PC-9 (cell line): ENCODE results near the gene FAM149B1. TPM values are rescaled to one million over a fixed set of nuclear protein-coding genes. Genes with fewer than 3 reads are reported as not detected.

ENCODE experiments used
- BruUV-seq: library from RNA; stranded (reverse); fragments of 400-500 nt; replicated peaks from 2 replicates; lab custom pipeline; 2021; lab: Mats Ljungman, UMichigan
- CTCF ChIA-PET: fragments of 300-600 bp; sonication (Branson Sonifier 250); formaldehyde crosslinking; loops from one replicate; lab custom pipeline; 2022; ENCODE audit warnings: antibody characterized with exemption; lab: Charles Lee
- POLR2A ChIA-PET: fragments of 300-600 bp; sonication (Branson Sonifier 250); formaldehyde crosslinking; loops from one replicate; lab custom pipeline; 2022; ENCODE audit warnings: antibody characterized with exemption; ENCODE audit not compliant: unreplicated experiment; lab: Charles Lee
- DNase-seq, 2 experiments: peaks; one replicate each; pipeline versions ENCODE4 v3.0.0 to v3.0.0-alpha.2; 2015 to 2022; ENCODE audit warnings: mixed read lengths in 1 of 2
- H2AFZ ChIP-seq: fragments of 200-600 bp; sonication (generic); 2 replicates; pipeline ENCODE4 v1.8.1; 2017; ENCODE audit warnings: antibody characterized with exemption
- H3F3A ChIP-seq: fragments of 200-600 bp; sonication (generic); 2 replicates; pipeline ENCODE4 v1.8.1; 2017; ENCODE audit warnings: antibody characterized with exemption, mild to moderate bottlenecking, low read depth; ENCODE audit not compliant: insufficient read depth
- H3K27ac ChIP-seq: fragments of 200-600 bp; sonication (generic); 2 replicates; pipeline ENCODE4 v1.6.1; 2016; ENCODE audit warnings: mixed run types
- H3K27me3 ChIP-seq: fragments of 200-600 bp; sonication (generic); 2 replicates; pipeline ENCODE4 v1.6.1; 2016; ENCODE audit warnings: low read depth, mixed run types; ENCODE audit not compliant: insufficient read depth
- H3K36me3 ChIP-seq: fragments of 200-600 bp; sonication (generic); 2 replicates; pipeline ENCODE4 v1.6.1; 2016; ENCODE audit warnings: low read depth, mixed run types
- H3K4me1 ChIP-seq: fragments of 200-600 bp; sonication (generic); replicated peaks from 2 replicates; pipeline ENCODE4 v1.6.1; 2016; ENCODE audit warnings: mixed run types; ENCODE audit not compliant: insufficient read depth
- H3K4me2 ChIP-seq: fragments of 200-600 bp; sonication (generic); 2 replicates; pipeline ENCODE4 v1.6.1; 2017; ENCODE audit warnings: mixed run types
- H3K4me3 ChIP-seq: fragments of 200-600 bp; sonication (generic); 2 replicates; pipeline ENCODE4 v1.6.1; 2016; ENCODE audit warnings: mixed run types
- H3K79me2 ChIP-seq: fragments of 200-600 bp; sonication (generic); 2 replicates; pipeline ENCODE4 v1.6.1; 2017; ENCODE audit warnings: low read depth, mixed run types
- H3K9me2 ChIP-seq: fragments of 200-600 bp; sonication (generic); 2 replicates; pipeline ENCODE4 v1.8.1; 2017; ENCODE audit warnings: mild to moderate bottlenecking; ENCODE audit not compliant: insufficient read depth
- H3K9me3 ChIP-seq: fragments of 200-600 bp; sonication (generic); 2 replicates; pipeline ENCODE4 v1.8.1; 2016; ENCODE audit warnings: low read depth; ENCODE audit not compliant: insufficient read depth
- H4K20me1 ChIP-seq: fragments of 200-600 bp; sonication (generic); 2 replicates; pipeline ENCODE4 v1.8.1; 2017; ENCODE audit not compliant: insufficient read depth
- EZH2 ChIP-seq: fragments of 200-600 bp; sonication (generic); IDR thresholded peaks from 2 replicates; pipeline ENCODE4 v1.8.0; 2017; ENCODE audit warnings: antibody characterized with exemption, low read depth
- intact Hi-C: fragments of 100-400 bp; cut with micrococcal nuclease; formaldehyde crosslinking; loops from one replicate; pipeline ENCODE4 v1.10.0; 2022; ENCODE audit not compliant: unreplicated experiment
- total RNA-seq: library from RNA; stranded (reverse); gene quantifications from 2 replicates; pipeline ENCODE4 v1.2.3, GENCODE V29; 2021
- TF ChIP-seq, protein P1 (sequence below): fragments of 200-600 bp; sonication (generic); conservative IDR thresholded peaks from 2 replicates; pipeline ENCODE4 v1.6.1; 2017; ENCODE audit warnings: mixed run types, antibody characterized with exemption, mild to moderate bottlenecking, moderate library complexity

The FAM149B1 gene
- total RNA-seq, 1 experiment from 2014 or later: 22.9 TPM

DNA sequence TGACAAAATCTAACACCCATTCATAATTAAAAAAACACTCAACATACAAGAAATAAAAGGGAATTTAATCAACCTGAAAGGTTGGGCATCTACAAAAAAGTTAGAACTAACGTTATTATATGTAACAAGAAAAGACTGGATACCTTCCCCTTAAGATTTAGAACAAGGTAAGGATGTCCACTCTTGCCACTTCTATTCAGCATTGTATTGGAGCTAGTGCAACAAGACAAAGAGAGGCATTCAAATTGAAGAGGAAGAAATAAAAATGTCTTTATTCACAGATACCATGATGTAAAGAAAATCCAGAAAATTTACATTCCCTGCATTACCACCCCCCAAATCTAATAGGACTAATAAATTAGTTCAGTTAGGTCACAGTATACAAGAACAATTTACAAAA is 18.3 kb downstream of the FAM149B1 start:
- Histone ChIP-seq H3F3A (no peaks in the 10 kb centered on the region), H3K4me1 (no peaks in the 10 kb centered on the region), H3K27ac (no peak overlapping the region), H3K27me3 (no peaks in the 10 kb centered on the region), H4K20me1 (no peaks in the 10 kb centered on the region), H3K79me2 (no peaks in the 10 kb centered on the region), H3K4me2 (no peak overlapping the region), H3K4me3 (no peak overlapping the region), H3K9me3 (no peaks in the 10 kb centered on the region), H3K9me2 (no peaks in the 10 kb centered on the region), H3K36me3 (no peaks in the 10 kb centered on the region), H2AFZ (no peak overlapping the region)
- ChIA-PET POLR2A (no interaction called here), CTCF (no interaction called here)
- intact Hi-C loops: no loop called here
- no TSS peak for BruUV-seq
- no peak for TF ChIP-seq EZH2
- TF ChIP-seq, protein P1, sequence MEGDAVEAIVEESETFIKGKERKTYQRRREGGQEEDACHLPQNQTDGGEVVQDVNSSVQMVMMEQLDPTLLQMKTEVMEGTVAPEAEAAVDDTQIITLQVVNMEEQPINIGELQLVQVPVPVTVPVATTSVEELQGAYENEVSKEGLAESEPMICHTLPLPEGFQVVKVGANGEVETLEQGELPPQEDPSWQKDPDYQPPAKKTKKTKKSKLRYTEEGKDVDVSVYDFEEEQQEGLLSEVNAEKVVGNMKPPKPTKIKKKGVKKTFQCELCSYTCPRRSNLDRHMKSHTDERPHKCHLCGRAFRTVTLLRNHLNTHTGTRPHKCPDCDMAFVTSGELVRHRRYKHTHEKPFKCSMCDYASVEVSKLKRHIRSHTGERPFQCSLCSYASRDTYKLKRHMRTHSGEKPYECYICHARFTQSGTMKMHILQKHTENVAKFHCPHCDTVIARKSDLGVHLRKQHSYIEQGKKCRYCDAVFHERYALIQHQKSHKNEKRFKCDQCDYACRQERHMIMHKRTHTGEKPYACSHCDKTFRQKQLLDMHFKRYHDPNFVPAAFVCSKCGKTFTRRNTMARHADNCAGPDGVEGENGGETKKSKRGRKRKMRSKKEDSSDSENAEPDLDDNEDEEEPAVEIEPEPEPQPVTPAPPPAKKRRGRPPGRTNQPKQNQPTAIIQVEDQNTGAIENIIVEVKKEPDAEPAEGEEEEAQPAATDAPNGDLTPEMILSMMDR: no peak
- no peak for DNase-seq

DNA sequence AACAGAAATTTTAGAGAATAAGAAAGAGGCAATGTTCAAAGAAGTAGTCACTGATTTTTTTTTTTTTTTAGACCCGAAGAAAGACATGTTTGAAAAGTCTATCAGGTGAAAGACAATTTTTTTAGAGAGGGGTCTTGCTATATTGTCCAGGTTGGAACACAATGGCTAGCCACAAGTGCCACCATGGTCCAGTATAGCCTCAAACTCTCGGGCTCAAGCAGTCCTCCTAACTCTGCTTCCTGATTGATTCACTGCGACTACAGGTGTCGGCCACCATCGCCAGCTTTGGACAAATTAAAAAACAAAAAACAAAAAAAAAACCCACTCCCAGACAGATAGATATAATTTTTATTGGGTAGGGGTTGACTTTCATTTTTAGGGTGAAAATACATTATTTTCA is 22.3 kb downstream of the FAM149B1 start:
- CTCF ChIA-PET: interaction anchor here (0.6 kb wide), 1 partner anchor 44 kb away, joined by 5 read pairs; no protein-coding TSS in a partner anchor
- no peaks in the 10 kb centered on the region for H3K27me3 ChIP-seq
- no peaks in the 10 kb centered on the region for H3K4me1 ChIP-seq
- H3K27ac ChIP-seq: no peak overlapping the region
- no peaks in the 10 kb centered on the region for H3K79me2 ChIP-seq
- no peak for DNase-seq
- no peaks in the 10 kb centered on the region for H3F3A ChIP-seq
- POLR2A ChIA-PET: no interaction called here
- H4K20me1 ChIP-seq: no peaks in the 10 kb centered on the region; the same call in 1 of the 2 replicates
- no peaks in the 10 kb centered on the region for H3K9me2 ChIP-seq
- no peaks in the 10 kb centered on the region for H3K9me3 ChIP-seq
- H3K4me3 ChIP-seq: no peak overlapping the region
- H2AFZ ChIP-seq: no peak overlapping the region
- H3K36me3 ChIP-seq: no peaks in the 10 kb centered on the region
- no peak overlapping the region for H3K4me2 ChIP-seq
- no peak for TF ChIP-seq EZH2
- TF ChIP-seq, protein P1: no peak
- intact Hi-C loops: no loop called here
- no TSS peak for BruUV-seq

- Histone ChIP-seq H3K4me2 (no peak overlapping the region), H3F3A (peaks cover 3% of the 10 kb centered on the region; the same call in 1 of the 2 replicates), H3K27me3 (no peaks in the 10 kb centered on the region), H3K9me3 (no peaks in the 10 kb centered on the region; the same call in 1 of the 2 replicates), H3K79me2 (no peaks in the 10 kb centered on the region), H3K4me1 (no peaks in the 10 kb centered on the region), H3K27ac (no peak overlapping the region), H4K20me1 (no peaks in the 10 kb centered on the region), H3K4me3 (no peak overlapping the region), H2AFZ (no peak overlapping the region), H3K36me3 (0 out of 2 replicates have a peak, but pooled peaks cover 2% of the 10 kb centered on the region), H3K9me2 (no peaks in the 10 kb centered on the region)
- DNase-seq: no peak
- no peak for TF ChIP-seq EZH2
- TF ChIP-seq, protein P1: no peak
- intact Hi-C loops: no loop called here
- CTCF ChIA-PET: no interaction called here
- no TSS peak for BruUV-seq
- POLR2A ChIA-PET: interaction anchor here (0.6 kb wide), 1 partner anchor 475 kb away, joined by 6 read pairs; no protein-coding TSS in a partner anchor
These were observed 37.2 kb downstream of the FAM149B1 start for GRCh38 chr10:73205081-73205480.
